Stimulated activated CD8-positive, alpha-beta memory T cell treated with anti-CD3 and anti-CD28 coated beads, Interleukin-15, amount 100 ng/mL, for 48 hours (primary cell): ENCODE results near the gene EIF3J.

Source experiments
- DNase-seq, 2 donors: peaks; one replicate each; pipeline ENCODE4 v3.0.0-alpha.2; 2020; ENCODE audit warnings: low read depth in 2 of 2

The EIF3J gene

DNA sequence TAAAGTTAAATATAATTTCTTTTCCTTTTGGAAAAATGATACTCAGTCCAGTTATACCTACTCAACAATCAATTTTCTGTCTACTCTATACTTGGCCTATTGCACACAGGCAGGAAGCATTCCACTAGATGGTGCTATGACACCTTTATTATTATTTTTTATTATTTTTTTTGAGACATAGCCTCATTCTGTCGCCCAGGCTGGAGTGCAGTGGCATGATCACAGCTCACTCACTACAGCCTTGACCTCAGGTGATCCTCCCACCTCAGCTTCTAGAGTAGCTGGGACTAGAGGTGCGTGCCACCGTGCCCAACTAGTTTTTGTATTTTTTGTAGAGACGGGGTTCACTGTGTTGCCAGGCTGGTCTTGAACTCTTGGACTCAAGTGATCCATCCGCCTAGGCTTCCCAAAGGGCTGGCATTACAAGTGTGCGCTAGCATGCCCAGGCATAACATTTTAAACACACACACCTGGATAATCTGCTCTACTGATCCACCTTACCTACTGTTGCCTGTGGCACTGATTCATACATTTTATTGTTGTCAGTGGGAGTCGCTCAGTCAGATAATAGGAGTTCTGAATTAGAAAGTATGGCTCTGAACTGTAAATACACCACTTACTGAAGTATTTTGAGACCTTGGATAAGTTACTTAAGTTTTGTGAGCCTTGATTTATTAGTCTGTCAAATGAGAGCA lies 56.2 kb downstream of the EIF3J start:
- DNase-seq: no peak

DNA sequence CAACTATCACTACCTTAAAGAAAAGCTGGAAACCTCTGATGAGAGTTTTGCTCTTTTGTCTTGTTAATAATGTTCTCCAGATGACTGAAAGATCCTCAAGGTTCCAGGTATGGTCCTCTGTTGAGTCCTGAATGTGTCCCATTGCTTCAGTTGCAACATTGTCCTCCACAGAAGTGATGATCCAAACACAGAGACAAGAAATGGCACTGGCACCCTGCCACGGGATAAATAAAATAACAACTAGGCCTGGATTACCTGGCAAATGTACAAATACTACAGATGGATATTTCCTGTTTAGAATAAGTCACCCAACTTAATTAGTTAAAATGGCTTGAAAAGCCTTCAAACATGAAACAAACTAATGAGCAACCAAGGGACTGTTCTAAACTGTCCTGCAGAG lies 58.3 kb downstream of the EIF3J start:
- no peak for DNase-seq

DNA sequence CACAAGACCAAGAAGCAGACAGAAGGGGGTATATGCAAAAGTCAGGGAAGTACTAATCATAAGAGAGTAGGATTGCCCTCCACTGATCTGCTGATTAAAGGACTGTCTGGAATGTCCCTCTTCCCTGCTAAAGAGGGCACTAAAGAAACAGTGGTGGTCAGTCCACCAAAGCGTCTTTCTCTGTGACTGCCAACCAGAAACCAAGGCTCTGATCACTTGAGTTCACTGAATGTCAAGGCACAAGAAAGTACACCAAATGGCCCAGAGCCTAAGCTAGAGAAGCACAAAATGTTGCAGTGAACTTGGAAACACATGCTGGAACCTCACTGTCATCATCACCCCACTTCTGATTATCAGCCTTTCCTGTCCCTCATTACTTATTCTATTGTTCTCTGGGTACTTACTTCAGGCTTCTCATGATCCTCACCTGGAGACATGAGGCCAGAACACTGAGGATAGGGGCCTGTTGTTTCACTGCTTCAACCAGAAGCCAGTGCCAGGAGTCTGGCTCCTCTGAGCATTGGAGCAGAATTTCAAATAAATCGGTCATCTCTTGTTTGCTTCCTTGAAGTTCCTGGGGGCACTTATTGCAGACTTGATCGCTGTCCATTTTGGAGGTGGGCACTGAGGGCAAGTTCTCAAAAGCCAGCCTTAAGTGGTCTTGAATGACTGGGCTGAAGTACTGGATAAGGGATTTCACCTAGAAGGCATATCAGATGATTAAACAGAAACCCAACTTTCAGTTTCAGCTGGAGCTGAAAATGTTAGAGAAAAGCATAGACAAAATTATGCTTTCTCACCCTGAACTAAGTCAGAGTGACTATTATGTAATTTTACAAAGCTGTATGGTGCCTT lies 58.9 kb downstream of the EIF3J start:
- no peak for DNase-seq

DNA sequence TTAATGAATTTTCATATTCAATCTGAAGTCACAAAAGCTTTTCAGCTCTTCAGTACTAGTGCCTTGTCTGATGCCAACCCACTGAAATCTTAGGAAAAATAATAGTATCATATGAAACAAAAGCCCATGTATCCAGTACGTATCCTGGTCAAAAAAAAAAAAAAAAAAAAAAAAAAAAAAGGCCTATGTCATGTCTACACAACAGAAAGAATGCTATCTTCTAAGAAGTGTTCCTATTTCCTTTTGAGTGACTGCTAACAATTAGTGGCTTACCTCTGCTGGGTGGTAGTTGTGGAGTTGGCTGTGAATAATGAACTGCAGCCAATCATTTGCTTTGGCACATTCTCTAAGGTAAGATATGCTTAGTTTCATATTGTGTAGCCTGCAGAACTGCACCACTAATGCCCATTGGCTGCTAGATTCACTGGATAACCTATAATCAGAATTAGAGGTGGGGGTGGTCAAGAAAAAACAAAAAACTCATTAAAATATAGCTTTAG lies 59.6 kb downstream of the EIF3J start:
- no peak for DNase-seq

DNA sequence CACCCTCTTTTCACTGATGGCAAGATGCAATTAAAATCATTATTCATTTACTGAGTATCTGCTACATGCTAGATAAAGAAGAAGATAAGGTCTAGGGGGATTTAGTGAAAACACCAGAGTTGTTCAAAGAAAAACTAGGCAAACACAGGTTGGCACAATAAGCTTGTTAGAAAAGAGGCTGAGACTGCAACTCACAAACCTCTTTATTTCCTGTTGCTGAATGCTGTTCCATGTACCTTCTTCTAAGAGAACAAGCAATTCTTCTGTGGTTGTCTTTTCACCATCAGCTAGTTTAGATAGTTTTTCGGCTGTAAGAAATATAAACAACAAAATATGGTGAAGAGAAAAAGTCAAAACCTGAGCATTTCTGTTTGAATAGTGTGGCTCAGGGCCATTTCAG lies 61.1 kb downstream of the EIF3J start:
- no peak for DNase-seq

DNA sequence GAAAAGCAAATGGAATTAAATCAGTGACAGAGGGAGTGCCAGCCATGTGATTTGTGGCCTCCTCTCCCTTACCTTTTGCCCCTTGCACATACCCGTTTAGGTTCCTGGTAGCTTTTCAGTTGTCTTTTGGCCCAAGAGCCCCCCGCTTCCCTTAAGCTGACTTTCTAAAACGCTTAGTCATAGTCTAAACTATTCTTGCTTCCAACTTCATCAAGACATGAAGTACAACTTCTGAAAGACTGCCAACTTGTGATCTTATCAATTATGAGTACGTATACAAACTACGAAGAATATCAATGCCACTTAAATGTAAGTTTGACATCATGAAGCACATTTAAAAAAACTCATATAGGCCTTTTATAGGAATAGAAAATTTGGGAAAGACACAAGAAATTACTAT lies 61.9 kb downstream of the EIF3J start:
- DNase-seq: no peak

DNA sequence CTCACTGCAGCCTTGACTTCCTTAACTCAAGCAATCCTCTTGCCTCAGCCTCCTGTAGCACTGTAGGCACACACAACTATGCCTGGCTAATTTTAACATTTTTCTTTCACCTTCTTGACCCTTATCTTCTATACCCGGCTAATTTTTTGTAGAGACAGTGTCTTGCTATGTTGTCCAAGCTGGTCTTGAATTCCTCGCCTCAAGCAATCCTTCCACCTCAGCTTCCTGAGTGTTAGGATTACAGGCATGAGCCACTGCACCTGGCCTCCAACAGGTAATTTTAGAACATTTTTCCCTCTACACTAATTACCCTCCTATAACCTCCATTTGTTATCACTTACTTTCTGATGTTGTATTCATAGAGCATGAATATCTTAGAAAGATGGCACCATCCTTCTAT lies 66.2 kb downstream of the EIF3J start:
- DNase-seq: no peak

DNA sequence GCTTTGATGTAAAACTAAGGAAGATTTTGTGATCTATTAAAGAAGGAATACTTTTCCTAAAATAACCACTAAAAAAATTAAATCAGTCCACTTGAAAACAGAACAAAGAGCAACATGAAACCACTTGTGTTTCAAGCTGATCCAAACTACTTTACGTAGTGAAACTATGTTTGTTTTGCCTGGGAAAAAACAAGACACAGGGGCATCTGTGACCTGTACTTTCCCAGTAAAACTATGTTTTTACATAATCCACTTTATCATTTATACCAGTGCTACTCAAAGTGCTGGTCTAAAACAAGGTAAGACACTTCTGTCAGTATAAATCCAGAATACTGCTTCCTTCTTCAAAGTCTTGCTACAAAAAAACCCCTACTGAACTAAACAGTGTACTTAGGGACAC lies 69.8 kb downstream of the EIF3J start:
- no peak for DNase-seq
